Endothelial cell of umbilical vein (primary cell): ENCODE data around the gene WDHD1. TPM values are rescaled to one million over a fixed set of nuclear protein-coding genes. Genes with fewer than 3 reads are reported as not detected.

Experiments
- BruUV-seq: library from RNA; stranded (reverse); fragments of 400-500 nt; replicated peaks from 2 replicates; lab custom pipeline; 2021; lab: Mats Ljungman, UMichigan
- CTCF ChIA-PET: fragments of 300-600, 350-600 bp; sonication (Branson Sonifier 250); formaldehyde crosslinking; loops from one replicate; lab custom pipeline; 2021; ENCODE audit warnings: antibody characterized with exemption, inconsistent platforms; lab: Charles Lee
- POLR2A ChIA-PET: fragments of 300-600, 350-600 bp; sonication (Branson Sonifier 250); formaldehyde crosslinking; loops from one replicate; lab custom pipeline; 2021; ENCODE audit warnings: antibody characterized with exemption, inconsistent platforms; lab: Charles Lee
- DNase-seq: peaks from one replicate; pipeline ENCODE4 v3.0.0-alpha.2; 2011; ENCODE audit warnings: low read depth, low spot score
- FAIRE-seq: peaks from 2 replicates; lab custom pipeline; 2011; peaks lifted over from hg19 to GRCh38; lab: Jason Lieb, UNC
- H2AFZ ChIP-seq: 2 replicates; pipeline ENCODE4 v1.6.0; 2012; ENCODE audit warnings: low read depth, low read length, control low read depth, inconsistent platforms
- H3K27ac ChIP-seq: 2 replicates; pipeline ENCODE4 v1.5.1; 2011; ENCODE audit warnings: low read depth, mild to moderate bottlenecking, control low read depth, low read length, moderate library complexity; ENCODE audit not compliant: insufficient read depth
- H3K27me3 ChIP-seq, 2 experiments: 2 replicates each; pipeline versions ENCODE4 v1.6.0 to v1.6.1; 2011; ENCODE audit warnings: low read length in 2 of 2, mixed read lengths in 1 of 2; ENCODE audit not compliant: control insufficient read depth in 2 of 2, insufficient read depth in 2 of 2
- H3K36me3 ChIP-seq, 2 experiments: 2 replicates in 1 of 2; 3 replicates in 1 of 2; pipeline ENCODE4 v1.5.1; 2011; ENCODE audit warnings: low read length in 2 of 2, mild to moderate bottlenecking in 1 of 2, moderate library complexity in 1 of 2; ENCODE audit not compliant: control insufficient read depth in 2 of 2, insufficient read depth in 2 of 2; ENCODE audit errors: extremely low read depth in 1 of 2
- H3K4me1 ChIP-seq: 3 replicates; pipeline ENCODE4 v1.5.1; 2011; ENCODE audit warnings: mild to moderate bottlenecking, low read length; ENCODE audit not compliant: control insufficient read depth, insufficient read depth; ENCODE audit errors: extremely low read depth
- H3K4me2 ChIP-seq: 2 replicates; pipeline ENCODE4 v1.6.1; 2011; ENCODE audit warnings: low read length, control low read depth, mixed read lengths; ENCODE audit not compliant: insufficient read depth
- H3K4me3 ChIP-seq, 3 experiments: fragments of 200-600 bp in 1 of 3; sonication (generic), shearing (Covaris generic) in 1 of 3; replicated peaks in 1 of 3; 2 replicates each; pipeline ENCODE4 v1.5.1; 2011 to 2016; ENCODE audit warnings: control low read depth in 3 of 3, low read length in 3 of 3, mild to moderate bottlenecking in 2 of 3, inconsistent platforms in 1 of 3, low read depth in 1 of 3, moderate library complexity in 1 of 3; ENCODE audit not compliant: insufficient read depth in 1 of 3
- H3K79me2 ChIP-seq: 2 replicates; pipeline ENCODE4 v1.6.0; 2012; ENCODE audit warnings: low read length, inconsistent platforms; ENCODE audit not compliant: control insufficient read depth, insufficient read depth
- H3K9ac ChIP-seq: replicated peaks from 2 replicates; pipeline ENCODE3; 2011; ENCODE audit warnings: low read length, control low read depth; ENCODE audit not compliant: insufficient read depth; ENCODE audit errors: extremely low read depth
- H3K9me1 ChIP-seq: replicated peaks from 3 replicates; pipeline ENCODE4 v1.6.0; 2011; ENCODE audit warnings: mild to moderate bottlenecking, low read length; ENCODE audit not compliant: control insufficient read depth, insufficient read depth; ENCODE audit errors: extremely low read depth
- H3K9me3 ChIP-seq: replicated peaks from 2 replicates; pipeline ENCODE4 v1.5.1; 2012; ENCODE audit warnings: low read length, inconsistent platforms; ENCODE audit not compliant: control insufficient read depth, insufficient read depth
- H4K20me1 ChIP-seq: replicated peaks from 2 replicates; pipeline ENCODE3; 2011; ENCODE audit warnings: mild to moderate bottlenecking, low read length; ENCODE audit not compliant: control insufficient read depth, insufficient read depth; ENCODE audit errors: extremely low read depth
- CTCF ChIP-seq, 2 donors: IDR thresholded peaks; 1 replicate in 1 of 2; 2 replicates in 1 of 2; pipeline ENCODE4 v1.5.1; 2011; ENCODE audit warnings: low read length in 2 of 2, mild to moderate bottlenecking in 2 of 2, moderate library complexity in 2 of 2, control low read depth in 1 of 2, inconsistent platforms in 1 of 2, low read depth in 1 of 2; ENCODE audit not compliant: insufficient read depth in 1 of 2; ENCODE audit errors: extremely low read depth in 1 of 2
- EZH2 ChIP-seq: IDR thresholded peaks from 2 replicates; pipeline ENCODE4 v1.6.1; 2012; ENCODE audit warnings: borderline replicate concordance, low read depth, mild to moderate bottlenecking, moderate library complexity, low read length, inconsistent platforms; ENCODE audit not compliant: severe bottlenecking
- FOS ChIP-seq: IDR thresholded peaks from 2 replicates; pipeline ENCODE4 v1.6.1; 2011; ENCODE audit warnings: mild to moderate bottlenecking, low read length, moderate library complexity, borderline replicate concordance; ENCODE audit not compliant: insufficient read depth
- GATA2 ChIP-seq: IDR thresholded peaks from 2 replicates; pipeline ENCODE4 v1.7.0; 2011; ENCODE audit warnings: low read depth, mild to moderate bottlenecking, moderate library complexity, mixed read lengths, low read length; ENCODE audit not compliant: insufficient read length, insufficient read depth
- JUN ChIP-seq: IDR thresholded peaks from 2 replicates; pipeline ENCODE4 v1.6.1; 2011; ENCODE audit warnings: borderline replicate concordance, low read depth; ENCODE audit not compliant: insufficient read length, insufficient read depth
- MAX ChIP-seq: IDR thresholded peaks from 2 replicates; pipeline ENCODE4 v1.6.1; 2011; ENCODE audit not compliant: insufficient read depth, insufficient read length
- MYC ChIP-seq: IDR thresholded peaks from one replicate; pipeline ENCODE4 v1.6.1; 2011; ENCODE audit warnings: mild to moderate bottlenecking, low read depth, low read length
- POLR2A ChIP-seq: IDR thresholded peaks from 2 replicates; pipeline ENCODE4 v1.6.1; 2012; ENCODE audit warnings: low read depth, mild to moderate bottlenecking, control low read depth, low read length
- POLR2AphosphoS5 ChIP-seq: IDR thresholded peaks from 2 replicates; pipeline ENCODE4 v1.6.1; 2012; ENCODE audit warnings: low read depth, mild to moderate bottlenecking, control low read depth, low read length, moderate library complexity; ENCODE audit not compliant: insufficient read depth
- dilution Hi-C: fragments of 300-500 bp; cut with MboI; formaldehyde crosslinking; loops from one replicate; pipeline ENCODE4 v1.15.0; 2019; ENCODE audit warnings: low sequenced_read_pairs; ENCODE audit not compliant: extremely low pct_ligation_motif_present
- intact Hi-C: fragments of 100-400 bp; cut with micrococcal nuclease; formaldehyde crosslinking; loops from one replicate; pipeline ENCODE4 v1.10.0; 2022
- polyA plus RNA-seq, 4 experiments: library from polyadenylated mRNA; depleted of rRNA in 3 of 4; stranded (reverse) in 3 of 4; unstranded in 1 of 4; fragments of >200 nt; gene quantifications; 2 replicates each; pipeline versions ENCODE4 v1.2.1 to v1.2.3, GENCODE V29; 2011 to 2012; ENCODE audit warnings: missing spikeins in 1 of 4
- total RNA-seq: library from RNA; stranded (reverse); gene quantifications from 2 replicates; pipeline ENCODE4 v1.2.3, GENCODE V29; 2021

Gene WDHD1
- total and polyA plus RNA-seq, 2 donors (not counting 3 experiments of a cell fraction or from before 2014, with no cell fraction given) = 3.1 to 22.5 TPM

GRCh38 chr14:55028066-55028465 is 1.2 kb upstream of the WDHD1 start:
- peak overlapping the region; percentile 68 to 96 (median 79) for H3K4me3 ChIP-seq
- ChIA-PET POLR2A (interaction anchor here (1.1 kb wide), 1 partner anchor 23 kb away, joined by 4 read pairs; the partner anchor contains the start of gene MAPK1IP1L), CTCF (interaction anchor here (1.3 to 3.8 kb wide), 3 partner anchors 19 to 133 kb away, joined by 3 to 42 read pairs (median 5); partner anchors contain the start of gene MAPK1IP1L)
- no peaks in the 10 kb centered on the region for H3K36me3 ChIP-seq
- TF ChIP-seq POLR2AphosphoS5 = no peak
- no peak for TF ChIP-seq GATA2
- TF ChIP-seq EZH2 = no peak
- TF ChIP-seq CTCF (IDR thresholded peaks at IDR 0.05; ENCODE audit: extremely low read depth in 1 of 2, insufficient read depth in 1 of 2, low read depth in 1 of 2, low read length in 2 of 2) = no peak
- TF ChIP-seq MYC = no peak
- no peak for TF ChIP-seq JUN
- no peak for TF ChIP-seq POLR2A
- no peak for TF ChIP-seq MAX
- TF ChIP-seq FOS = no peak
- peak overlapping the region; percentile 61 for H3K27ac ChIP-seq
- H4K20me1 ChIP-seq = no peaks in the 10 kb centered on the region
- DNase-seq (peak; percentile 40), FAIRE-seq (no peak)
- no peaks in the 10 kb centered on the region for H3K9me1 ChIP-seq
- H3K9me3 ChIP-seq = no peaks in the 10 kb centered on the region
- dilution Hi-C loops (no loop called here), intact Hi-C loops (loop anchor here (5.0 kb wide), 1 partner anchor 126 kb away; the partner anchor contains the start of gene GCH1)
- no peak overlapping the region for H2AFZ ChIP-seq
- no peaks in the 10 kb centered on the region for H3K27me3 ChIP-seq
- peaks cover 30% of the 10 kb centered on the region for H3K4me1 ChIP-seq
- peak overlapping the region; percentile 99 for H3K4me2 ChIP-seq
- BruUV-seq = no TSS peak
- peak overlapping the region; percentile 98 for H3K9ac ChIP-seq
- H3K79me2 ChIP-seq = peaks cover 78% of the 10 kb centered on the region
